ENCODE measurements around the gene ATXN10.

DNA sequence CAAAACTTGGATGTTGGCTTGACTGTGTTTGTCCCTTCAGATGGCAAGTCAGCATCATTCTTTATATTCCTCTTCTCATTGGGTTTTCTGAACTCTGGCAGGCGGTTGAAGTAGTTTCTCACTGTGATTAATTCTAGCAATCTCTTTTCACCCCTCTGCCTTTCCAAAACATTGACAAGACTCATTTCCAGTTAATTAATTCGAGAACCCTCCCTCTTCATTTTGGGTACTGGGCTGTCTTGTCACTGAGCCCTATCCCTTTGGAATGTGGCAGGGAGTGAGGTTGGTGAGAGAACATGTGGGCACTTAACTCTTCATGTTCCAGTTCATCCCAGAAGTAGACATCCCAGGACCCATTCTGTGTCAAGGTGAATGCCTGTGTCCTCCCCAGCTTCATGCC is 172.4 kb downstream of the ATXN10 start:
- TF ChIP-seq, protein P1, sequence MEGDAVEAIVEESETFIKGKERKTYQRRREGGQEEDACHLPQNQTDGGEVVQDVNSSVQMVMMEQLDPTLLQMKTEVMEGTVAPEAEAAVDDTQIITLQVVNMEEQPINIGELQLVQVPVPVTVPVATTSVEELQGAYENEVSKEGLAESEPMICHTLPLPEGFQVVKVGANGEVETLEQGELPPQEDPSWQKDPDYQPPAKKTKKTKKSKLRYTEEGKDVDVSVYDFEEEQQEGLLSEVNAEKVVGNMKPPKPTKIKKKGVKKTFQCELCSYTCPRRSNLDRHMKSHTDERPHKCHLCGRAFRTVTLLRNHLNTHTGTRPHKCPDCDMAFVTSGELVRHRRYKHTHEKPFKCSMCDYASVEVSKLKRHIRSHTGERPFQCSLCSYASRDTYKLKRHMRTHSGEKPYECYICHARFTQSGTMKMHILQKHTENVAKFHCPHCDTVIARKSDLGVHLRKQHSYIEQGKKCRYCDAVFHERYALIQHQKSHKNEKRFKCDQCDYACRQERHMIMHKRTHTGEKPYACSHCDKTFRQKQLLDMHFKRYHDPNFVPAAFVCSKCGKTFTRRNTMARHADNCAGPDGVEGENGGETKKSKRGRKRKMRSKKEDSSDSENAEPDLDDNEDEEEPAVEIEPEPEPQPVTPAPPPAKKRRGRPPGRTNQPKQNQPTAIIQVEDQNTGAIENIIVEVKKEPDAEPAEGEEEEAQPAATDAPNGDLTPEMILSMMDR (IDR thresholded peaks at IDR 0.05; ENCODE audit: low read length), result no peak
- TF ChIP-seq EZH2 (IDR thresholded peaks at IDR 0.05; ENCODE audit: borderline replicate concordance, low read length), result no peak

Data from OCI-LY1 (cell line).